Right cardiac atrium (tissue), 5 donors: ENCODE measurements around the gene NONO. TPM values are rescaled to one million over a fixed set of nuclear protein-coding genes. Genes with fewer than 3 reads are reported as not detected.
"Not testable (repeated sequence)": the region's sequence is repeated elsewhere in the genome, so short reads cannot be mapped to it uniquely, and the experiment has no call there.

Experiments used
- ATAC-seq, 2 donors: fragments of 200-7000 bp; cut with Tn5 transposase; one replicate each; pipeline versions ENCODE4 v1.8.0 to v1.9.1; 2020; ENCODE audit warnings: moderate library complexity in 2 of 2, mild to moderate bottlenecking in 1 of 2
- DNase-seq, 3 donors: peaks; one replicate each; pipeline ENCODE4 v3.0.0-alpha.2; 2020
- H3K27ac ChIP-seq: one replicate; pipeline ENCODE4 v1.5.1; 2013; ENCODE audit warnings: mild to moderate bottlenecking, low read length, control low read depth, moderate library complexity
- H3K27me3 ChIP-seq: one replicate; pipeline ENCODE4 v1.6.1; 2013; ENCODE audit not compliant: control insufficient read depth, insufficient read depth
- H3K4me1 ChIP-seq: one replicate; pipeline ENCODE4 v1.6.1; 2013; ENCODE audit warnings: low read length; ENCODE audit not compliant: control insufficient read depth, insufficient read depth
- H3K4me3 ChIP-seq: one replicate; pipeline ENCODE4 v1.5.1; 2013; ENCODE audit warnings: low read length, control low read depth
- H3K9me3 ChIP-seq: one replicate; pipeline ENCODE4 v1.6.1; 2013; ENCODE audit warnings: low read length; ENCODE audit not compliant: control insufficient read depth
- WGBS: extraction: QIAGEN DNeasy Blood & Tissue Kit; methylation state at CpG from one replicate; pipeline ENCODE4 v1.1.7; 2013; 5-methylcytosine and 5-hydroxymethylcytosine counted together
- intact Hi-C, 4 donors: fragments of 100-400 bp; cut with DNase I; formaldehyde crosslinking; loops; one replicate each; pipeline versions ENCODE4 v1.11.0 to v1.14.0; 2022 to 2023
- polyA plus RNA-seq: library from polyadenylated mRNA; stranded (reverse); fragments of 200-250 nt; gene quantifications from one replicate; pipeline ENCODE4 v1.2.3, GENCODE V29; 2013
- total RNA-seq, 4 donors: library from RNA; stranded (reverse); fragmentation: NEBNext Ultra II Directional; extraction: Animal tissue kit (Norgen Biotek cat#: 25700); gene quantifications; one replicate each; pipeline ENCODE4 v1.2.1, GENCODE V29; 2021
- donor health status: healthy with polysubstance abuse.
- donor health status: DM: no; HTN: yes; CAD: no.
- donor health status: DM: no; HTN: no; CAD: no.
- donor health status: DM: no; HTN: yes; CAD: no; lungs with severe emphysema.
- donor health status: DM: yes; HTN: yes; CAD: no.

Gene NONO
- total and polyA plus RNA-seq, 5 donors, result 61.9 to 157 (median 128) TPM

DNA sequence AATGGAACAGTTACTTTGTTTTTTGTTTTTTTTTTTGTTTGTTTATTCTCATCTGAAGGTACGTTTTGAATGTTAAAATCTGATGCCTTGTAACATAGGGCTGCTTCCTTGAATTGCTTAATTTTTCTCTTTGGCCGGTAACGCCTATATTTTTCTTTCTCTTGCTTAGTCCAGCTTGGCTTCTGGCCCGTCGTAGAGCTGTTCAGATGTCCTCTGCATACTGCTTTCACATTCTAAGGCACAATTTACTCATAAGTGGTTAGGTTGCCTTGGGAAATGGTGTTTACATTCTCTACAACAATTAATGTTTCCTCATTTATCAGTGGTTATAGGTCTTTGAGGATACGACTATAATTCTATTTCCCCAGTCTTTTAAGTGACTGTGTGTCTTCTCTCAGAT is 7.9 kb downstream of the NONO start:
- Histone ChIP-seq H3K4me1 (no peaks in the 10 kb centered on the region), H3K9me3 (no peaks in the 10 kb centered on the region), H3K4me3 (no peak overlapping the region), H3K27me3 (no peaks in the 10 kb centered on the region), H3K27ac (no peak overlapping the region)
- 67% methylated on average over 6 of the region's 6 CpGs for WGBS
- intact Hi-C loops, result no loop called here
- ATAC-seq (peak in 1 of 2 donors; percentile 70), DNase-seq (peak in 1 of 3 donors; percentile 61)

DNA sequence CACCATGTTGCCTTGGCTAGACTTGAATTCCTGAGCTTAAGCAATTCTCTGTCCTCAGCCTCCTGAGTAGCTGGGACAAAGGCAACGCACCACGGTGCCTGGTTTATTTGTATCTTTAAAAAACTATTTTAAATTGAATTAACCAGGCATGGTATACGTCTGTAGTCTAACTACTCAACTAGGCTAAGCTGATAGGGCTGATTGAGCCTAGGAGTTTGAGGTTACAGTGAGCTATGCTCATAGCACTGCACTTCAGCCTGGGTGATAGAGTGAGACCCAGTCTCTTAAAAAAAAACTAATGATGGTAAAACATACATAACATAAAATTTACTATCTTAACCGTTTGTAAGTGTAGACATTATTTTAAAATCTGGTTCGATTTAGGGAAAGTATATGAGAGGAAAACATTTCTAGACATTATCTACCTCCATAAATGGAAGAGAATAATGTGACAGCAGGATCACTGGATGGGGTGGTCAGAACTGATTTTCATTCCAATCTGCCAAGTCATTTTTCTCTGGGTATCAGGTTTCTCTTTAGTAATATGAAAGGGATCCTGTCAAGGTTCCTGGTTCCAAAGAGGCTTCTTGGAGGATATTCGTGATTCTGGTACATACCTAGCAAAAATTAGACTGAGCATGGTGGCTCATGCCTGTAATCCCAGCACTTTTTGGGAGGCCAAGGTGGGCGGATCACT is 9.4 kb downstream of the NONO start:
- no peak overlapping the region for H3K4me3 ChIP-seq
- no peak for ATAC-seq
- no peaks in the 10 kb centered on the region for H3K27me3 ChIP-seq
- intact Hi-C loops, result no loop called here
- whole genome bisulfite sequencing, result 89% methylated on average over 7 of the region's 7 CpGs
- no peak overlapping the region for H3K27ac ChIP-seq
- DNase-seq, result no peak
- H3K9me3 ChIP-seq, result no peaks in the 10 kb centered on the region
- H3K4me1 ChIP-seq, result no peaks in the 10 kb centered on the region

GRCh38 chrX:71296806-71297205 is 13.4 kb downstream of the NONO start:
- Histone ChIP-seq H3K27me3 (no peaks in the 10 kb centered on the region), H3K4me3 (no peak overlapping the region), H3K9me3 (no peaks in the 10 kb centered on the region), H3K27ac (no peak overlapping the region), H3K4me1 (no peaks in the 10 kb centered on the region)
- DNase-seq (no peak), ATAC-seq (no peak)
- intact Hi-C loops, result no loop called here
- 97% methylated on average over 6 of the region's 6 CpGs for WGBS

DNA sequence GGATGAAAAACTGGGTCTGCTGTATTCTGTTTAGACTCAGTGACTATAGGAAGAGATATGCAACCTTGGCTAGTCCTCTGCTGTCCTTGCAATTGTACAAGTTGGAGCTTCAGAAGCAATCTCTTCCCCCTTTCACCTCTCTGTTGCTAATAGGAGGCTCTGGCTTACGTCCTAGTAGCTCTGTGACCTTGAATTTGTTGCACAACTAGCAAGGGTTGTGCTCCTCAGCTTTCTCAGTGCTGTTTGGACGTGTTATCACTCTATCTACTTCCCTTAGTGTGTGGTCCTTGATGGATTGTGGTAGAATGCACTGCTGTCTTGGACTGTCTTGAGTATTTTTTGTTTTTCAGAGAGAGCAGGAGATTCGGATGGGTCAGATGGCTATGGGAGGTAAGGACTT is 14.7 kb downstream of the NONO start:
- WGBS, result 67% methylated on average over 3 of the region's 3 CpGs
- H3K9me3 ChIP-seq, result no peaks in the 10 kb centered on the region
- H3K27me3 ChIP-seq, result no peaks in the 10 kb centered on the region
- no peaks in the 10 kb centered on the region for H3K4me1 ChIP-seq
- ATAC-seq (no peak), DNase-seq (no peak)
- intact Hi-C loops, result no loop called here
- no peak overlapping the region for H3K4me3 ChIP-seq
- H3K27ac ChIP-seq, result peak overlapping the region; percentile 17

DNA sequence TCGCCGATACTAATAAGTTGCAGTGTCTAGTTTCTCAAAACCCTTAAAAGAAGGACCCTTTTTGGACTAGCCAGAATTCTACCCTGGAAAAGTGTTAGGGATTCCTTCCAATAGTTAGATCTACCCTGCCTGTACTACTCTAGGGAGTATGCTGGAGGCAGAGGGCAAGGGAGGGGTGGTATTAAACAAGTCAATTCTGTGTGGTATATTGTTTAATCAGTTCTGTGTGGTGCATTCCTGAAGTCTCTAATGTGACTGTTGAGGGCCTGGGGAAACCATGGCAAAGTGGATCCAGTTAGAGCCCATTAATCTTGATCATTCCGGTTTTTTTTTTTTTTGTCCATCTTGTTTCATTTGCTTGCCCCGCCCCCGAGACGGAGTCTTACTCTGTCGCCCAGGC is 16.6 kb downstream of the NONO start:
- H3K27me3 ChIP-seq, DNase-seq, H3K4me3 ChIP-seq, H3K4me1 ChIP-seq, ATAC-seq, H3K9me3 ChIP-seq, intact Hi-C loops: not testable (repeated sequence)
- 90% methylated on average over 7 of the region's 7 CpGs for WGBS
- peak overlapping the region; percentile 19 for H3K27ac ChIP-seq

- intact Hi-C loops, H3K4me3 ChIP-seq, H3K4me1 ChIP-seq, H3K9me3 ChIP-seq, ATAC-seq, H3K27me3 ChIP-seq, DNase-seq: not testable (repeated sequence)
- H3K27ac ChIP-seq, result peak overlapping the region; percentile 45
- whole genome bisulfite sequencing, result 76% methylated on average over 7 of the region's 7 CpGs
These were observed 17.1 kb downstream of the NONO start for GRCh38 chrX:71300495-71300894.

DNA sequence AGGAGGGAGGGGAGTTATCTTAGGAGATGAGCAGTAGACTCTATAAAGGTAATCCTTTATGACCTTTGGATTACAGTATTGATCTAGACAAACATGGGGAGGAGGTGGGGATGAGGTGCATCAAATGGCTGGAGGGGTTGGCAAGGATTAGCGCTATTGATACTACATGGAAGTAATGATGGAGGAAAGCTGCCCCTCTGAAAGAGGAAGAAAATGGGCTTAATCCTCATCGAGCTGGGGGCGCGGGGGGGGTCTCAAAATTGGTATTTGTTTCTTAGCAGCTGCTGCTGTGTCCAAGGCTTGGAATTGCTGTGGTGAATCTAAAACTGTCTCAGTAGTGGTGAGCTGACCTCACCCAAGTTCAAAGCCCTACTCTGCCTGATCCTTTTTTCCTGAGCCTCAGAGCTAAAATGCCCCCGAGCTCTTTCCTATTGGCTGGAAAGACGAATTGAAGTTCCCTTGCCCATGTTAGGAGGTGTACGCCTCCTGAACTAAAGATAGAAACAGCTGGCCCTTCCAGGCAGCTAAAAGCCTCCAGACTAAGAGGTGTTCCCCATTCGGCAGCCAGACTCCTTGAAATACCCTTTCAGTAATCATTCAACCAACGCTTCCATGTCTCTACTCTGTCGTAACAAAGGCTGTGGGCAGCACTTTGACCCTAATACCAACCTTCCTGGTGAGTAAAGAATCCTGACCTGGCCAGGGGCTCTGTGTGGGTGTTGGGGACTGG is 17.9 kb downstream of the NONO start, which contains the start of gene ITGB1BP2:
Gene ITGB1BP2 (plus strand): TSS at position 556 of the 730 bp plus-strand sequence. CDS start 57 bp downstream, at position 613.
- intact Hi-C loops, result no loop called here
- peak within 1 kb of the TSS; percentile 69 for H3K4me3 ChIP-seq

DNA sequence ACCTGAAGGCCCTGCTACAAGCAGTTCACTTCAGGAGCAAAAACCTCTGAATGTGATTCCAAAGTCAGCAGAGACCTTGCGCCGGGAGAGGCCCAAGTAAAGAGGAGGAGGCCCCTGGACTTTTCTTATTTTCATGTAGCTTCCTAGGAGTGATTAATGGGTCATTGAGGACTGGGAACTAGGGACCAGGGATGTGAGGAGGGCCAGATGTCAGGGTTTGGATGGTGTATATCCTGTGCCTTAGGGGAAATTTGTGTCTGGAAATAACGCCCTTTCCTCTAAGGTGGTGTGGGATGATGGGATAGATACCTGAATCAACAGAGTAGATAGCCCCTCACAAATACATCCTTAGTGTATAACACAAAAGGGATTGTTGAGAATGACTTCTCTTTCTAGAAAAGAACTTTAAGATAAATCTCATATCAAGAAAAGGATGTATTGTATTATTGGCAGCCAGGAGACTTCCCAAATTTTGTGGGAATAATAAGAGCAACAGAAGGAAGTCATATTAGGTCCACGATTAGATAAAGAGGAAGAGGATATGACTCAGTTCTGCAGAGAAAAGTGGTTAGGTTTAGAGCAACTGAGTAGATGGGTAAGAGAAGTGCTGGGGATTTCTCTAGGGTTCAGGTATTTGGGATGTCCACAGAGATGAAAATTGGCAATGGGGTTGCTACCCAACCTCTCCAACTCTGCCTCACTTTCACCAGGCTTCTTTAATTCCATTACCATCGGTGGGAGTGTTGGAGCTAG is 19.2 kb downstream of the NONO start:
- DNase-seq (no peak), ATAC-seq (peak; percentile 20 to 71)
- Histone ChIP-seq H3K9me3 (no peaks in the 10 kb centered on the region), H3K27ac (peak overlapping the region; percentile 80), H3K27me3 (no peaks in the 10 kb centered on the region), H3K4me1 (no peaks in the 10 kb centered on the region), H3K4me3 (peak overlapping the region; percentile 69)
- WGBS, result 36% methylated on average over 5 of the region's 5 CpGs
- intact Hi-C loops, result no loop called here

More for the DNA sequence above, 17.9 kb downstream of the NONO start, which contains the start of gene ITGB1BP2:
- H3K4me1 ChIP-seq, result no peaks in the 10 kb centered on the region
- peak within 1 kb of the TSS; percentile 88 for H3K27ac ChIP-seq
- 54% methylated on average over 10 of the region's 10 CpGs for WGBS
- H3K9me3 ChIP-seq, result no peaks in the 10 kb centered on the region
- no peaks in the 10 kb centered on the region for H3K27me3 ChIP-seq
- DNase-seq (no peak), ATAC-seq (peak; percentile 75 to 84)

- intact Hi-C loops, result no loop called here
These were observed 21.1 kb downstream of the NONO start for GRCh38 chrX:71304561-71304960.

DNA sequence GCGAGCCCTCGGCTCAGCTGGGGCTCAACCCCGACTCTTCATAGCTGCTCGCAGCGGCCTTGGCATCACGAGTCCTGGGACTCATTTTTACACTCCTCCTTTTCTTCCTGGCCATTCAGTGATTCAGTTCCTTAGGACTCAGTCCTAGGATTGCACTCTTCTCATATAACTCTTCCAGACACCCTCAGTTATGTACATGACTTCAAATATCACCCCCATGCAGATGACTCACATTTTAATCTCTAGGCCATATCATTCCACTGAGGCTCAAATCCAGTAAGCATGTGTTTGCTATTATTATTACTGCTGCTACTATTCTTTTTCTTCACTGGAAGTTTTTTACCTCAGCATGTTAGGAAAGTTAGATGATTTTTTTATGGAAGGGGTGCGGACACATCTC is 32.5 kb downstream of the NONO start:
- no peak for ATAC-seq

More at GRCh38 chrX:71304561-71304960, 21.1 kb downstream of the NONO start:
- H3K4me1 ChIP-seq, result no peaks in the 10 kb centered on the region
- H3K27ac ChIP-seq, result no peak overlapping the region
- 90% methylated on average over 2 of the region's 2 CpGs for WGBS
- no peaks in the 10 kb centered on the region for H3K9me3 ChIP-seq
- no peak for DNase-seq
- no peaks in the 10 kb centered on the region for H3K27me3 ChIP-seq
- no peak for ATAC-seq
- no peak overlapping the region for H3K4me3 ChIP-seq

GRCh38 chrX:71316959-71317358 is 33.5 kb downstream of the NONO start:
- WGBS, result no CpG with 5 or more reads among the region's 1 CpG
- intact Hi-C loops, H3K4me1 ChIP-seq, H3K4me3 ChIP-seq, H3K27me3 ChIP-seq, H3K27ac ChIP-seq, H3K9me3 ChIP-seq, DNase-seq: not testable (repeated sequence)
- ATAC-seq, result peak; percentile 35 to 41

More for the DNA sequence above, 32.5 kb downstream of the NONO start:
- no peaks in the 10 kb centered on the region for H3K4me1 ChIP-seq
- H3K27me3 ChIP-seq, result no peaks in the 10 kb centered on the region
- no peak overlapping the region for H3K4me3 ChIP-seq
- 88% methylated on average over 7 of the region's 7 CpGs for WGBS
- intact Hi-C loops, result no loop called here
- no peak overlapping the region for H3K27ac ChIP-seq
- no peaks in the 10 kb centered on the region for H3K9me3 ChIP-seq
- DNase-seq, result no peak
